Liver (tissue), 9 donors: Measurements from ENCODE around the gene HS3ST4. TPM values are rescaled to one million over a fixed set of nuclear protein-coding genes. Genes with fewer than 3 reads are reported as not detected.

Experiments used
- DNase-seq: peaks from one replicate; pipeline ENCODE4 v3.0.0-alpha.2; 2017; ENCODE audit warnings: low spot score
- H3K27ac ChIP-seq, 2 donors: one replicate each; pipeline ENCODE4 v1.7.0; 2013; ENCODE audit warnings: inconsistent platforms in 2 of 2, low read length in 2 of 2, control low read depth in 1 of 2, low read depth in 1 of 2, mild to moderate bottlenecking in 1 of 2
- H3K27me3 ChIP-seq, 4 donors: one replicate each; pipeline versions ENCODE4 v1.6.1 to v1.7.0; 2013; ENCODE audit warnings: low read length in 3 of 4, inconsistent platforms in 1 of 4, mild to moderate bottlenecking in 1 of 4, moderate library complexity in 1 of 4; ENCODE audit not compliant: control insufficient read depth in 4 of 4, insufficient read depth in 4 of 4
- H3K36me3 ChIP-seq, 4 donors: one replicate each; pipeline versions ENCODE4 v1.6.1 to v1.7.0; 2013; ENCODE audit warnings: low read length in 3 of 4, mild to moderate bottlenecking in 3 of 4, low read depth in 1 of 4, moderate library complexity in 1 of 4; ENCODE audit not compliant: control insufficient read depth in 4 of 4, insufficient read depth in 3 of 4
- H3K4me1 ChIP-seq, 4 donors: one replicate each; pipeline versions ENCODE4 v1.6.1 to v1.7.0; 2013; ENCODE audit warnings: low read length in 3 of 4, mild to moderate bottlenecking in 3 of 4, moderate library complexity in 1 of 4; ENCODE audit not compliant: control insufficient read depth in 4 of 4, insufficient read depth in 4 of 4
- H3K4me3 ChIP-seq, 3 donors: one replicate each; pipeline versions ENCODE4 v1.6.1 to v1.7.0; 2013; ENCODE audit warnings: low read length in 3 of 3, control low read depth in 1 of 3, low read depth in 1 of 3, mild to moderate bottlenecking in 1 of 3
- H3K9ac ChIP-seq, 2 donors: one replicate each; pipeline ENCODE4 v1.7.0; 2013; ENCODE audit warnings: low read length in 2 of 2, mild to moderate bottlenecking in 2 of 2, moderate library complexity in 2 of 2, control low read depth in 1 of 2, low read depth in 1 of 2
- H3K9me3 ChIP-seq, 4 donors: one replicate each; pipeline versions ENCODE4 v1.6.1 to v1.7.0; 2013; ENCODE audit warnings: low read length in 3 of 4; ENCODE audit not compliant: control insufficient read depth in 4 of 4
- ATF3 ChIP-seq: IDR thresholded peaks from 2 replicates; pipeline ENCODE4 v1.6.1; 2016; ENCODE audit warnings: antibody characterized with exemption
- CTCF ChIP-seq: fragments of 150-350 bp; IDR thresholded peaks from 2 replicates; pipeline ENCODE4 v1.5.1; 2017; ENCODE audit warnings: improper control_type of control experiment, low read depth, low read length; ENCODE audit not compliant: missing input control
- EGR1 ChIP-seq, 2 donors: IDR thresholded peaks; 2 replicates each; pipeline ENCODE4 v1.6.1; 2016 to 2018; ENCODE audit warnings: antibody characterized with exemption in 2 of 2, low read depth in 2 of 2
- FOXA1 ChIP-seq: IDR thresholded peaks from 2 replicates; pipeline ENCODE4 v1.6.1; 2016; ENCODE audit warnings: antibody characterized with exemption
- FOXA2 ChIP-seq: IDR thresholded peaks from 2 replicates; pipeline ENCODE4 v1.6.1; 2016; ENCODE audit warnings: antibody characterized with exemption
- GABPA ChIP-seq, 2 donors: IDR thresholded peaks in 1 of 2; conservative IDR thresholded peaks in 1 of 2; 2 replicates each; pipeline ENCODE4 v1.6.1; 2016; ENCODE audit warnings: antibody characterized with exemption in 2 of 2, mild to moderate bottlenecking in 1 of 2, moderate library complexity in 1 of 2
- HNF4A ChIP-seq, 2 donors: conservative IDR thresholded peaks; 2 replicates each; pipeline ENCODE4 v1.6.1; 2016; ENCODE audit warnings: antibody characterized with exemption in 2 of 2, mild to moderate bottlenecking in 2 of 2
- JUND ChIP-seq, 2 donors: IDR thresholded peaks; 2 replicates each; pipeline ENCODE4 v1.6.1; 2016; ENCODE audit warnings: antibody characterized with exemption in 2 of 2
- NR2F2 ChIP-seq: IDR thresholded peaks from 2 replicates; pipeline ENCODE4 v1.6.1; 2016; ENCODE audit warnings: antibody characterized with exemption
- RAD21 ChIP-seq, 2 donors: IDR thresholded peaks; 2 replicates each; pipeline ENCODE4 v1.6.1; 2016; ENCODE audit warnings: antibody characterized with exemption in 2 of 2, mild to moderate bottlenecking in 2 of 2
- REST ChIP-seq: IDR thresholded peaks from 2 replicates; pipeline ENCODE4 v1.6.1; 2016; ENCODE audit warnings: antibody characterized with exemption, mild to moderate bottlenecking
- RXRA ChIP-seq, 2 donors: IDR thresholded peaks; 2 replicates each; pipeline ENCODE4 v1.6.1; 2017 to 2018; ENCODE audit warnings: antibody characterized with exemption in 2 of 2, mild to moderate bottlenecking in 1 of 2
- SP1 ChIP-seq: IDR thresholded peaks from 2 replicates; pipeline ENCODE4 v1.6.1; 2018; ENCODE audit warnings: antibody characterized with exemption, mild to moderate bottlenecking
- TAF1 ChIP-seq: conservative IDR thresholded peaks from 2 replicates; pipeline ENCODE4 v1.6.1; 2016; ENCODE audit warnings: antibody characterized with exemption, mild to moderate bottlenecking
- YY1 ChIP-seq: IDR thresholded peaks from 2 replicates; pipeline ENCODE4 v1.6.1; 2016; ENCODE audit warnings: antibody characterized with exemption, mild to moderate bottlenecking
- WGBS: extraction: QIAGEN DNeasy Blood & Tissue Kit; methylation state at CpG from one replicate; pipeline ENCODE4 v1.1.7; 2013; 5-methylcytosine and 5-hydroxymethylcytosine counted together
- polyA plus RNA-seq, 2 donors: library from polyadenylated mRNA; stranded (reverse) in 1 of 2; unstranded in 1 of 2; fragments of 200-250 nt in 1 of 2; fragments of >200 nt in 1 of 2; fragmentation: Nextera tagmentation in 1 of 2; extraction: Ambion mirVana in 1 of 2; gene quantifications; one replicate each; pipeline versions ENCODE4 v1.2.1 to v1.2.3, GENCODE V29; 2013 to 2015
- total RNA-seq, 2 donors: library from RNA; depleted of rRNA; stranded (reverse); fragments of >200 nt; gene quantifications; one replicate each; pipeline ENCODE4 v1.2.3, GENCODE V29; 2014
- TF ChIP-seq, protein P1 (sequence below): IDR thresholded peaks from 2 replicates; pipeline ENCODE4 v1.6.1; 2016; ENCODE audit warnings: antibody characterized with exemption
- TF ChIP-seq, protein P2 (sequence below): IDR thresholded peaks from 2 replicates; pipeline ENCODE4 v1.6.1; 2016; ENCODE audit warnings: antibody characterized with exemption
- donor health status: healthy.
- donor health status: healthy.
- donor health status: healthy.
- donor health status: healthy.
- donor health status: healthy.

Gene HS3ST4
- total and polyA plus RNA-seq, 4 donors: not detected

GRCh38 chr16:25855063-25855462 lies 163.3 kb downstream of the HS3ST4 start:
- H3K4me3 ChIP-seq: no peak overlapping the region
- no peaks in the 10 kb centered on the region for H3K9me3 ChIP-seq
- H3K27me3 ChIP-seq: peaks cover 0 to 12% (median under 1%) of the 10 kb centered on the region in 4 donors
- H3K36me3 ChIP-seq: no peaks in the 10 kb centered on the region
- DNase-seq: no peak
- WGBS: 1% methylated on average over 1 of the region's 1 CpG
- TF ChIP-seq RAD21 (IDR thresholded peaks at IDR 0.05): no peak
- TF ChIP-seq HNF4A (conservative IDR thresholded peaks at IDR 0.05): no peak
- TF ChIP-seq SP1: no peak
- TF ChIP-seq ATF3: no peak
- TF ChIP-seq NR2F2: no peak
- TF ChIP-seq, protein P1, sequence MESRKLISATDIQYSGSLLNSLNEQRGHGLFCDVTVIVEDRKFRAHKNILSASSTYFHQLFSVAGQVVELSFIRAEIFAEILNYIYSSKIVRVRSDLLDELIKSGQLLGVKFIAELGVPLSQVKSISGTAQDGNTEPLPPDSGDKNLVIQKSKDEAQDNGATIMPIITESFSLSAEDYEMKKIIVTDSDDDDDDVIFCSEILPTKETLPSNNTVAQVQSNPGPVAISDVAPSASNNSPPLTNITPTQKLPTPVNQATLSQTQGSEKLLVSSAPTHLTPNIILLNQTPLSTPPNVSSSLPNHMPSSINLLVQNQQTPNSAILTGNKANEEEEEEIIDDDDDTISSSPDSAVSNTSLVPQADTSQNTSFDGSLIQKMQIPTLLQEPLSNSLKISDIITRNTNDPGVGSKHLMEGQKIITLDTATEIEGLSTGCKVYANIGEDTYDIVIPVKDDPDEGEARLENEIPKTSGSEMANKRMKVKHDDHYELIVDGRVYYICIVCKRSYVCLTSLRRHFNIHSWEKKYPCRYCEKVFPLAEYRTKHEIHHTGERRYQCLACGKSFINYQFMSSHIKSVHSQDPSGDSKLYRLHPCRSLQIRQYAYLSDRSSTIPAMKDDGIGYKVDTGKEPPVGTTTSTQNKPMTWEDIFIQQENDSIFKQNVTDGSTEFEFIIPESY: no peak
- TF ChIP-seq TAF1: no peak
- no peak for TF ChIP-seq GABPA (IDR thresholded peaks at IDR 0.05 in 1 of 2, conservative IDR thresholded peaks at IDR 0.05 in 1 of 2)
- TF ChIP-seq CTCF: no peak
- TF ChIP-seq, protein P2, sequence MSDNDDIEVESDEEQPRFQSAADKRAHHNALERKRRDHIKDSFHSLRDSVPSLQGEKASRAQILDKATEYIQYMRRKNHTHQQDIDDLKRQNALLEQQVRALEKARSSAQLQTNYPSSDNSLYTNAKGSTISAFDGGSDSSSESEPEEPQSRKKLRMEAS: no peak
- TF ChIP-seq FOXA1: no peak
- TF ChIP-seq RXRA (IDR thresholded peaks at IDR 0.05): no peak
- no peak for TF ChIP-seq FOXA2
- no peak for TF ChIP-seq REST
- TF ChIP-seq EGR1 (IDR thresholded peaks at IDR 0.05; ENCODE audit: low read depth in 2 of 2): no peak
- no peaks in the 10 kb centered on the region for H3K4me1 ChIP-seq
- no peak overlapping the region for H3K27ac ChIP-seq
- H3K9ac ChIP-seq: no peak overlapping the region

GRCh38 chr16:25855818-25856217 lies 164.1 kb downstream of the HS3ST4 start:
- WGBS: 12% methylated on average over 2 of the region's 2 CpGs
- Histone ChIP-seq H3K9me3 (no peaks in the 10 kb centered on the region), H3K4me1 (no peaks in the 10 kb centered on the region), H3K27me3 (peaks cover 0 to 15% (median under 1%) of the 10 kb centered on the region in 4 donors), H3K9ac (no peak overlapping the region), H3K36me3 (no peaks in the 10 kb centered on the region), H3K4me3 (no peak overlapping the region), H3K27ac (no peak overlapping the region)
- no peak for DNase-seq
- TF ChIP-seq EGR1 (IDR thresholded peaks at IDR 0.05; ENCODE audit: low read depth in 2 of 2) (no peak), NR2F2 (no peak), RXRA (IDR thresholded peaks at IDR 0.05) (no peak), RAD21 (IDR thresholded peaks at IDR 0.05) (no peak), FOXA2 (no peak), SP1 (no peak), TAF1 (no peak), GABPA (IDR thresholded peaks at IDR 0.05 in 1 of 2, conservative IDR thresholded peaks at IDR 0.05 in 1 of 2) (no peak), YY1 (no peak), HNF4A (conservative IDR thresholded peaks at IDR 0.05) (no peak), REST (no peak), JUND (IDR thresholded peaks at IDR 0.05) (no peak)
- TF ChIP-seq, protein P1: no peak
- TF ChIP-seq, protein P2: no peak
